NCI-H2107 (cell line): ENCODE data around the gene TMEM217.
A peak's percentile ranks its signal among the peaks of the same experiment; 100 is the strongest.

Experiments used
- DNase-seq: peaks from one replicate; lab custom pipeline; 2025; lab: John Stamatoyannopoulos, UW

The TMEM217 gene

GRCh38 chr6:37169496-37170272 is 88.3 kb downstream of the TMEM217 start, which contains the start of gene PIM1:
Gene PIM1, plus strand, starts transcription at chr6:37170152. Its CDS starts 424 bp downstream, at chr6:37170576.
- DNase-seq: peak; percentile 88

GRCh38 chr6:37168811-37169495 is 89.0 kb downstream of the TMEM217 start:
- DNase-seq: no peak

GRCh38 chr6:37168163-37168758 is 89.7 kb downstream of the TMEM217 start:
- DNase-seq: no peak

- DNase-seq: no peak
These were observed 95.2 kb downstream of the TMEM217 start for GRCh38 chr6:37162740-37163139.
